Esophagus muscularis mucosa (tissue), 4 donors: ENCODE measurements around the gene DMD.

ENCODE experiments used
- EP300 ChIP-seq: sonication (generic); formaldehyde crosslinking; IDR thresholded peaks from one replicate; pipeline ENCODE4 v1.6.1; 2017; ENCODE audit warnings: antibody characterized with exemption
- POLR2A ChIP-seq: fragments of 450-650 bp; IDR thresholded peaks from one replicate; pipeline ENCODE4 v1.6.1; 2017; ENCODE audit warnings: antibody characterized with exemption, moderate library complexity, mild to moderate bottlenecking, low read depth
- POLR2AphosphoS5 ChIP-seq, 2 donors: sonication (generic); formaldehyde crosslinking; IDR thresholded peaks; one replicate each; pipeline ENCODE4 v1.6.1; 2017; ENCODE audit warnings: antibody characterized with exemption in 2 of 2
- TF ChIP-seq, protein P1 (sequence below), 3 experiments: fragments of 200-600 bp in 2 of 3; fragments of 450-650 bp in 1 of 3; sonication (generic) in 2 of 3; IDR thresholded peaks; one replicate each; pipeline ENCODE4 v1.5.1; 2017 to 2019; ENCODE audit warnings: antibody characterized with exemption in 3 of 3, mild to moderate bottlenecking in 2 of 3, moderate library complexity in 1 of 3

DNA sequence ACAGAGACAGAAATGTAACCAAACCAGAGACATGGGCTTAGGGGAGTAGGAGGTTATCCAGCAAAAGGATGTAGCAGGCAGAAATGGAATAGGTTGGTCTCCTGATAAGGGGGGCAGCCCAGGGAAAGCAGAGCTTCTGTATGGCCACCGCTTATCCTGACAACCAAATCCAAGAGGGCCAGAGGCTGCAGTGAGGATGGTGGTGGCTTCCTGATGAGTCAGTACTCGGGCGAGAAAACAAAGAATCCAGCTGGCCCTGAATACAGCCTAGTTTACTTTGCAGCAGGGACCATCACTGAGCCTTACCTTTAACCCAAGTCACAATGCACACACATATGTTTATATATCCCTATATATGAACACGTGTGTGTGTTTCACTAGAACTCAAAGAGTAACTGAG, 2009.8 kb downstream of the DMD start:
- TF ChIP-seq POLR2A = no peak
- TF ChIP-seq, protein P1, sequence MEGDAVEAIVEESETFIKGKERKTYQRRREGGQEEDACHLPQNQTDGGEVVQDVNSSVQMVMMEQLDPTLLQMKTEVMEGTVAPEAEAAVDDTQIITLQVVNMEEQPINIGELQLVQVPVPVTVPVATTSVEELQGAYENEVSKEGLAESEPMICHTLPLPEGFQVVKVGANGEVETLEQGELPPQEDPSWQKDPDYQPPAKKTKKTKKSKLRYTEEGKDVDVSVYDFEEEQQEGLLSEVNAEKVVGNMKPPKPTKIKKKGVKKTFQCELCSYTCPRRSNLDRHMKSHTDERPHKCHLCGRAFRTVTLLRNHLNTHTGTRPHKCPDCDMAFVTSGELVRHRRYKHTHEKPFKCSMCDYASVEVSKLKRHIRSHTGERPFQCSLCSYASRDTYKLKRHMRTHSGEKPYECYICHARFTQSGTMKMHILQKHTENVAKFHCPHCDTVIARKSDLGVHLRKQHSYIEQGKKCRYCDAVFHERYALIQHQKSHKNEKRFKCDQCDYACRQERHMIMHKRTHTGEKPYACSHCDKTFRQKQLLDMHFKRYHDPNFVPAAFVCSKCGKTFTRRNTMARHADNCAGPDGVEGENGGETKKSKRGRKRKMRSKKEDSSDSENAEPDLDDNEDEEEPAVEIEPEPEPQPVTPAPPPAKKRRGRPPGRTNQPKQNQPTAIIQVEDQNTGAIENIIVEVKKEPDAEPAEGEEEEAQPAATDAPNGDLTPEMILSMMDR (IDR thresholded peaks at IDR 0.05) = no peak
- TF ChIP-seq POLR2AphosphoS5 (IDR thresholded peaks at IDR 0.05) = no peak
- TF ChIP-seq EP300 = no peak
